H9 (cell line): ENCODE data around the gene WIZ. TPM values are rescaled to one million over a fixed set of nuclear protein-coding genes. Genes with fewer than 3 reads are reported as not detected.

Experiments used
- DNase-seq: peaks from one replicate; pipeline ENCODE4 v3.0.0-alpha.2; 2017
- H2AFZ ChIP-seq: one replicate; pipeline ENCODE4 v1.6.1; 2013; ENCODE audit warnings: mild to moderate bottlenecking, low read length, control low read depth, moderate library complexity
- H2AK5ac ChIP-seq: 2 replicates; pipeline ENCODE4 v1.6.1; 2013; ENCODE audit warnings: low read length, control low read depth, mixed read lengths; ENCODE audit not compliant: insufficient read length
- H2BK120ac ChIP-seq: one replicate; pipeline ENCODE4 v1.6.1; 2013; ENCODE audit warnings: low read depth, mild to moderate bottlenecking, low read length, control low read depth, inconsistent platforms; ENCODE audit not compliant: poor library complexity, severe bottlenecking
- H2BK12ac ChIP-seq: 2 replicates; pipeline ENCODE4 v1.6.1; 2013; ENCODE audit warnings: low read length, control low read depth, mixed read lengths, low read depth; ENCODE audit not compliant: insufficient read length
- H2BK15ac ChIP-seq: 2 replicates; pipeline ENCODE4 v1.6.1; 2013; ENCODE audit warnings: low read depth, low read length, control low read depth
- H2BK20ac ChIP-seq: one replicate; pipeline ENCODE4 v1.6.1; 2013; ENCODE audit warnings: low read depth, mild to moderate bottlenecking, low read length, control low read depth, inconsistent platforms; ENCODE audit not compliant: poor library complexity, severe bottlenecking
- H2BK5ac ChIP-seq: 2 replicates; pipeline ENCODE4 v1.6.1; 2013; ENCODE audit warnings: low read length, control low read depth, mixed read lengths; ENCODE audit not compliant: insufficient read length
- H3K14ac ChIP-seq: 2 replicates; pipeline ENCODE4 v1.6.1; 2013; ENCODE audit warnings: low read length, control low read depth; ENCODE audit not compliant: insufficient read depth
- H3K18ac ChIP-seq: 2 replicates; pipeline ENCODE4 v1.6.1; 2013; ENCODE audit warnings: low read depth, mild to moderate bottlenecking, mixed read lengths, low read length, control low read depth; ENCODE audit not compliant: insufficient read length
- H3K23ac ChIP-seq: 2 replicates; pipeline ENCODE4 v1.6.1; 2013; ENCODE audit warnings: low read length, control low read depth, mixed read lengths, low read depth; ENCODE audit not compliant: insufficient read length
- H3K23me2 ChIP-seq: 2 replicates; pipeline ENCODE4 v1.6.1; 2013; ENCODE audit warnings: low read depth, mild to moderate bottlenecking, mixed read lengths, low read length, control low read depth; ENCODE audit not compliant: insufficient read length, poor library complexity, severe bottlenecking
- H3K27ac ChIP-seq: 2 replicates; pipeline ENCODE4 v1.5.1; 2013; ENCODE audit warnings: low read length, control low read depth, mixed read lengths, low read depth; ENCODE audit not compliant: insufficient read length
- H3K27me3 ChIP-seq: 2 replicates; pipeline ENCODE4 v1.6.1; 2013; ENCODE audit warnings: low read length, control low read depth, inconsistent platforms; ENCODE audit not compliant: insufficient read depth
- H3K4ac ChIP-seq: 2 replicates; pipeline ENCODE4 v1.6.1; 2013; ENCODE audit warnings: low read depth, mild to moderate bottlenecking, control low read depth, inconsistent platforms, low read length, moderate library complexity
- H3K4me1 ChIP-seq: 2 replicates; pipeline ENCODE4 v1.6.1; 2013; ENCODE audit warnings: low read length, control low read depth, inconsistent platforms; ENCODE audit not compliant: insufficient read depth
- H3K4me2 ChIP-seq: 2 replicates; pipeline ENCODE4 v1.6.1; 2013; ENCODE audit warnings: low read length, control low read depth, mixed read lengths; ENCODE audit not compliant: insufficient read length, insufficient read depth
- H3K56ac ChIP-seq: 2 replicates; pipeline ENCODE4 v1.6.1; 2013; ENCODE audit warnings: low read depth, mild to moderate bottlenecking, mixed read lengths, low read length, control low read depth; ENCODE audit not compliant: insufficient read length
- H3K79me1 ChIP-seq: 2 replicates; pipeline ENCODE4 v1.6.1; 2013; ENCODE audit warnings: low read depth, mild to moderate bottlenecking, moderate library complexity, low read length, control low read depth, inconsistent platforms; ENCODE audit not compliant: insufficient read depth, poor library complexity, severe bottlenecking
- H3K79me2 ChIP-seq: 2 replicates; pipeline ENCODE4 v1.6.1; 2013; ENCODE audit warnings: low read length, control low read depth, inconsistent platforms; ENCODE audit not compliant: insufficient read depth
- H3K9ac ChIP-seq: 2 replicates; pipeline ENCODE4 v1.6.1; 2013; ENCODE audit warnings: low read length, control low read depth, mixed read lengths; ENCODE audit not compliant: insufficient read length; ENCODE audit errors: extremely low read depth
- H3K9me3 ChIP-seq: one replicate; pipeline ENCODE4 v1.6.1; 2013; ENCODE audit warnings: low read depth, low read length, inconsistent platforms; ENCODE audit not compliant: control insufficient read depth
- H3T11ph ChIP-seq: one replicate; pipeline ENCODE4 v1.6.1; 2013; ENCODE audit warnings: mild to moderate bottlenecking, low read length, control low read depth, inconsistent platforms
- H4K20me1 ChIP-seq: one replicate; pipeline ENCODE4 v1.6.1; 2013; ENCODE audit not compliant: control insufficient read depth, insufficient read length, insufficient read depth
- H4K5ac ChIP-seq: 2 replicates; pipeline ENCODE4 v1.6.1; 2013; ENCODE audit warnings: low read depth, mild to moderate bottlenecking, mixed read lengths, low read length, control low read depth; ENCODE audit not compliant: insufficient read length
- H4K8ac ChIP-seq: replicated peaks from 2 replicates; pipeline ENCODE4 v1.6.1; 2013; ENCODE audit warnings: low read length, control low read depth, mixed read lengths, low read depth; ENCODE audit not compliant: insufficient read length
- H4K91ac ChIP-seq: 2 replicates; pipeline ENCODE4 v1.6.1; 2013; ENCODE audit warnings: low read depth, mild to moderate bottlenecking, moderate library complexity, mixed read lengths, low read length, control low read depth; ENCODE audit not compliant: insufficient read length
- H3K27ac Mint-ChIP-seq, 3 experiments: 2 replicates in 2 of 3; 3 replicates in 1 of 3; pipeline ENCODE4 v1.8.0; 2020 to 2021; ENCODE audit warnings: mixed read lengths in 3 of 3, mild to moderate bottlenecking in 1 of 3, moderate library complexity in 1 of 3
- H3K27me3 Mint-ChIP-seq: 2 replicates; pipeline ENCODE4 v1.8.0; 2021; ENCODE audit warnings: low read depth, mild to moderate bottlenecking, moderate library complexity, mixed read lengths
- H3K36me3 Mint-ChIP-seq, 3 experiments: 2 replicates in 2 of 3; 3 replicates in 1 of 3; pipeline ENCODE4 v1.8.0; 2020 to 2021; ENCODE audit warnings: low read depth in 3 of 3, mixed read lengths in 3 of 3; ENCODE audit not compliant: insufficient read depth in 1 of 3
- H3K4me1 Mint-ChIP-seq, 2 experiments: 2 replicates each; pipeline ENCODE4 v1.8.0; 2020; ENCODE audit warnings: mixed read lengths in 2 of 2
- H3K4me3 Mint-ChIP-seq, 2 experiments: 2 replicates in 1 of 2; 3 replicates in 1 of 2; pipeline ENCODE4 v1.8.0; 2020 to 2021; ENCODE audit warnings: mild to moderate bottlenecking in 2 of 2, mixed read lengths in 2 of 2, moderate library complexity in 1 of 2
- H3K9me3 Mint-ChIP-seq, 2 experiments: 2 replicates in 1 of 2; 3 replicates in 1 of 2; pipeline ENCODE4 v1.8.0; 2020; ENCODE audit warnings: mild to moderate bottlenecking in 2 of 2, mixed read lengths in 2 of 2, moderate library complexity in 1 of 2
- WGBS: extraction: QIAGEN DNeasy Blood & Tissue Kit; methylation state at CpG from one replicate; pipeline ENCODE4 v1.1.7; 2013; ENCODE audit warnings: missing lambda C conversion rate, low lambda C conversion rate, mixed read lengths; ENCODE audit not compliant: insufficient read length; ENCODE audit errors: extremely low coverage; 5-methylcytosine and 5-hydroxymethylcytosine counted together
- total RNA-seq: library from RNA; stranded (reverse); gene quantifications from 2 replicates; pipeline ENCODE4 v1.2.1, GENCODE V29; 2021
- TF ChIP-seq, protein P1 (sequence below): fragments of 200-600 bp; sonication (generic); conservative IDR thresholded peaks from 3 replicates; pipeline ENCODE4 v1.8.0; 2021; ENCODE audit warnings: antibody characterized with exemption, mild to moderate bottlenecking

WIZ gene
- total RNA-seq, 1 experiment from 2014 or later, result 33.3 TPM

- H3K23me2 ChIP-seq, result peaks cover 13% of the 10 kb centered on the region
- Mint-ChIP-seq H3K36me3 (no peaks in the 10 kb centered on the region), H3K27me3 (peaks cover 3% of the 10 kb centered on the region; the same call in 1 of the 2 replicates), H3K9me3 (peaks cover 0 to 2% of the 10 kb centered on the region in 2 experiments; a peak in 3 of 5 replicates), H3K27ac (no peak overlapping the region; a peak in 1 of 7 replicates), H3K4me3 (no peak overlapping the region), H3K4me1 (peaks cover 7 to 11% of the 10 kb centered on the region in 2 experiments)
- no peak overlapping the region for H4K91ac ChIP-seq
- H3K4me1 ChIP-seq, result no peaks in the 10 kb centered on the region; the same call in 1 of the 2 replicates
- no peaks in the 10 kb centered on the region for H3K79me1 ChIP-seq
- H3K4me2 ChIP-seq, result no peak overlapping the region
- no CpG with 5 or more reads among the region's 7 CpGs for WGBS
- H3K27me3 ChIP-seq, result no peaks in the 10 kb centered on the region
- no peak overlapping the region for H3T11ph ChIP-seq
- no peak overlapping the region for H3K18ac ChIP-seq
- no peak overlapping the region for H2BK5ac ChIP-seq
- no peak overlapping the region for H3K9ac ChIP-seq
- no peak overlapping the region for H2BK15ac ChIP-seq
- H3K4ac ChIP-seq, result no peak overlapping the region
- H3K56ac ChIP-seq, result no peak overlapping the region
- no peak overlapping the region for H3K23ac ChIP-seq
- no peak overlapping the region for H2AFZ ChIP-seq
- no peaks in the 10 kb centered on the region for H3K9me3 ChIP-seq
- no peak overlapping the region for H2BK20ac ChIP-seq
- H4K20me1 ChIP-seq, result no peaks in the 10 kb centered on the region
- DNase-seq, result no peak
- no peak overlapping the region for H4K5ac ChIP-seq
- H2BK120ac ChIP-seq, result no peak overlapping the region
- H2AK5ac ChIP-seq, result no peak overlapping the region
- TF ChIP-seq, protein P1, sequence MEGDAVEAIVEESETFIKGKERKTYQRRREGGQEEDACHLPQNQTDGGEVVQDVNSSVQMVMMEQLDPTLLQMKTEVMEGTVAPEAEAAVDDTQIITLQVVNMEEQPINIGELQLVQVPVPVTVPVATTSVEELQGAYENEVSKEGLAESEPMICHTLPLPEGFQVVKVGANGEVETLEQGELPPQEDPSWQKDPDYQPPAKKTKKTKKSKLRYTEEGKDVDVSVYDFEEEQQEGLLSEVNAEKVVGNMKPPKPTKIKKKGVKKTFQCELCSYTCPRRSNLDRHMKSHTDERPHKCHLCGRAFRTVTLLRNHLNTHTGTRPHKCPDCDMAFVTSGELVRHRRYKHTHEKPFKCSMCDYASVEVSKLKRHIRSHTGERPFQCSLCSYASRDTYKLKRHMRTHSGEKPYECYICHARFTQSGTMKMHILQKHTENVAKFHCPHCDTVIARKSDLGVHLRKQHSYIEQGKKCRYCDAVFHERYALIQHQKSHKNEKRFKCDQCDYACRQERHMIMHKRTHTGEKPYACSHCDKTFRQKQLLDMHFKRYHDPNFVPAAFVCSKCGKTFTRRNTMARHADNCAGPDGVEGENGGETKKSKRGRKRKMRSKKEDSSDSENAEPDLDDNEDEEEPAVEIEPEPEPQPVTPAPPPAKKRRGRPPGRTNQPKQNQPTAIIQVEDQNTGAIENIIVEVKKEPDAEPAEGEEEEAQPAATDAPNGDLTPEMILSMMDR, result no peak
- no peak overlapping the region for H4K8ac ChIP-seq
- no peak overlapping the region for H2BK12ac ChIP-seq
- H3K79me2 ChIP-seq, result no peaks in the 10 kb centered on the region
- H3K27ac ChIP-seq, result no peak overlapping the region
- H3K14ac ChIP-seq, result no peak overlapping the region
Measured at GRCh38 chr19:15445807-15446376, 3.9 kb downstream of the WIZ start.
